NCI-H2029 (cell line): ENCODE results near the gene EEF1G.
A peak's percentile ranks its signal among the peaks of the same experiment; 100 is the strongest.
"Not testable (repeated sequence)": the region's sequence is repeated elsewhere in the genome, so short reads cannot be mapped to it uniquely, and the experiment has no call there.

Experiments
- DNase-seq: peaks from one replicate; lab custom pipeline; 2025; lab: John Stamatoyannopoulos, UW

EEF1G gene

DNA sequence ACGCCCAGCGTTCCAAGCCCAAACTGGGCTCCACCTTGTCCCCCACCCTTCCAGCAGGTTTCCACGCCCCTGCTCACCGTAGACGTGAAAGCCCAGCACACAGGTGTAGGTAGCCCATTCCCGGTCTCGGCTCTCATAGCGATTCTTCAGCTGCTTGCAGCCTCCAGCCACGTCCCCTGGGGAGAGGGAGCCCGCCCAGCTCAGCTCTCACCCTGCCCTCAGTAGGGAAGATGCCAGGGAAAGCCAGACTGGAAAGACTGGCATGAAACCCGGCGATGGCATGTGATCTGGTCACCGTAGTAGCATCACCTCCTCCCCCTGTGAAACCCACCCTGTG, 29.3 kb upstream of the EEF1G start:
- no peak for DNase-seq

DNA sequence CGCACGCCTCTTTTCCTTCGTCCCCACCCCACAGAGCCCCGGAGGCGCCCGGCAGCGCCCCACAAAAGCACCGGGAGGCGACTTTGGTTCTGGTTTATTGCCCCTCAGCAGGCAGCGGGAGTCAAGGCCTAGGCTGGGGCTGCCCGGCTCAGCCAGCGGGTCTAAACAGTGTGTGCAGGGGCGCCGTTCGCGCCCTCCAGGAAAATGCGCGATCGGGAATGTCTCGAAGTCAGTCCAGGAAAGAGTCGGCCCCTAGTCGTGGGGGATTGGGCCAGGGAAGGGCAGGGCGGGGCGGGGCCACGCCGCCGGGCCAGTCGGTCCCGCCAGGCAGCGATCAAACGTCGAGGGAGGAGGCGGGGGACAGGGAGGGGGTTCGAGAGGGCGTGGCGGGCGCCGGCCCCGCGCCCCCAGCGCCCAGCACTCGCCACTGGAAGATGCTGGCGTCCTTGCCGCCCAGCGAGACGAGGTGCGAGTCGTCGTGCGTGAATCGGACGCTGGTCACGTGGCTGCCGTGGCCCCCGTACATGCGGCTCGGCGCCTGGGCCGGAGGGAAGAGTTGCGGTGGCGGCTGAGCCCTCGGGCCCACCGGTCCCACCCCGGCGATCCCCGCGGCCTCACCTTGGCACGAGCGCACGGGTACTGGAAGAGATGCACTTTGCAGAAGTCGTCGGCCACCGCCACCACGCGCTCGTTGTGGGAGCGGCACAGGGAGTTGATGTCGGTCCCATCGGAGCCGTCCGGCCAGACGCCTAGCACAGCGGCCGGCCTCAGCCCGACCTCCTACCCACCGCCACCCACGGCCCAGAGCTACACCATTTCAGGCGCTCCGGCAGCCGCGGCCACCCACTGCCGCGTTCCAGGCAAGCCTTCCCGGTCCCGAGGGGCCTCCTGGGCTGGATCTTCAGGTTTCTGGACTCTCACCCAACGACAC, 28.7 kb upstream of the EEF1G start:
- peak; percentile 77 for DNase-seq

DNA sequence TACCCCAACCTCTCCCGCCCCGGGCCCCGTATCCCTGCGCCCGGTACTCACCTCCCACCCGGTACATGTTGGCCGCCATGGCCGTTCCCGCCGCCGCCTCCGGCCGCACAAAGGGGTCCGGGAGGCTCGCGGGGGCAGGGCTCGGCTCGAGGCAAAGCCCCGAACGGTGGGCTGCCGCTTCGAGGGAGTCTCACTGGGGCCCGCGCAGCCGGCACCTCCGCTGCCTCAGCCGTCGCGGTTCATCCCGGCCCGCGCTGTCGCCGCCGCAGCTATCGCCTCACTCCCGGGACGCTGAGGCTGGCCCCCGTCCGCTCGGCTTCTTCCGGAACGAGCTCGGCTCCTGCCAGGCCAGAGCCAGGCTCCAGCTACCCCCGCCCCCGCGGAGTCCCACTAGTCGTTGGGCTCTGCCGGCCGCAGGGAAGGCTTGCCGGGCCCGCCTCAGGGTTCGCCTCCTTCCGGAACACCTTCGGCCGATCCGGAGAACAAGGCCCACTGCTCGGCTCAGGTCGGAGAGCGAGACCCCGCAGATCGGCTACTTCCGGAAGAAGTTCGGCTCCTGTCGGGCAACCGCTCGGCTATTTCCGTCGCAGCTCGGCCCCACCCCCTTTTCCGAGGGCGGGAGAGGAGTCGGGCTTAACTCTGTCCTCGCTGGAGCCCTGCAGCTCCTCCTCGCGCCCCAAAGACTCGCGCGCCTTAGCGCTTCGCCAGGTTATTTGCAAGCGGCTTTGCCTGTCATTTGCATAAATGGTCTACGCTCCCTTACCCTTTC, 27.9 kb upstream of the EEF1G start, which contains the start of gene MTA2:
MTA2 (minus strand) TSS at position 494 of the 769 bp plus-strand sequence; CDS start at position 79, 415 bp downstream.
- DNase-seq, result peak; percentile 98

DNA sequence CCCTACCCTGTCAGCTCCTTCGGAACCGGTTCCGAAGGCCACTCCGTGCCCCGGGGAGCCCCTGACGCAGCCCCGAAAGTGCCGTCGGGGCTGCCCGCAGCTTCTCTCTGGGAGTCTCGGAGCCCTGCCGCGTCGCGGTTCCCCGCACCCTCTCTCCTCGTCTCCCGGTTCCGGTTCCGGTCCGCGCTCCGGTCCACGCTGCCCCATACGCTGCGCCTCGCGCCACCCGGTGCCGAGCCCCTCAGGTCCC, 27.4 kb upstream of the EEF1G start:
- peak; percentile 14 for DNase-seq

DNA sequence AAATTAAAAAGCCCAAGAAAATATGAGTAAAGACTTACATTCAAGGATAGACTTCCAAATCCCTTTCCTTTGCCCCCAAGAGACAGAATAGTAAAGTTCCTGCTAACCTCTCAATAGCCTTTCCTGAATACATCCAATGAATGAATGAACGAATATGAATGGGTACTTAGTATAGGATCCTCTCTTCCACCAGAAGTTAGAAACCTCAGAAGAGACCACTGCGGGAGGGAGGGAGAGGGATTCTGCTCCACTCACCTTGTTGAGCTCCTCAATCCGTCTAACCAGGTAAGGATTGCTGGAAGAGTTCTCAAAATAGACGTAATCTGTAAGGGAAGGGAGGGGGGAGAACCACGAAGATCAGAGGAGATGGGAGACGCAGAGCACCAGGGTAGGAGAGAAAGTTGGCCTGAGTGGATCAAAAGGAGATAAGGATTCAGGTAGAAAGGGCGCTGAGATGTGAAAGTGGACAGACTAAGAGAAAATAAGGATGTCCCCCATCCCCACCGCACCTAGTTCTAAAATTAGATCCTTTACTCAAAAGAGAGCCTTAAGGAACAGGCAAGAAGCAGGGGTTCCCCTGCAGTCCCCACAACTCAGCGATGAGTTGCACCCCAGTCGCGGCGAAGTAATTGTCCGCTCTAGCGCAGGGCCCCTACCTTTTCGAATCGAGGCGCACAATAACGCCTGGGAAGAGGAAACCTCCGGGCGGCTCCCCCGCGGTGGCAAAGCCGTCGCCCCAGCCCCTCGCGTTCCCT, 26.9 kb upstream of the EEF1G start:
- DNase-seq, result no peak

DNA sequence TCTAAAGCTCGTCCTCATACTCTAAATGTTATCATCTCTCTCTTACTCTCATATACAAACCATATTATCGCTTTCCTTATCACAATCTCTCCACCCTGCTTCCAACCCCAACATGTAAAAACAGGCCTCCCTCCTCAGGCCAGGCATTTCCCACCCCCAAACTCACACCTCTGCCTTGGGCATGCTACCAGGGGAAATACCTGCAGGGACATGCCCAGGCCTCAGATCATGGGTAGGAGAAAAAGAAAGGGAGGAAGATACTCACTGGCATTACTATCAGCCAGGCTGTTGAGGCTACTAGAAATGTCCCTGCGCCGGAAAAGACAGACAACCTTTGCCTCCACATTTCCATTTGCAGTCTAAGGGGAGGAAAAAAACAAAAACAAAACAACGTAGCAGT, 26.2 kb upstream of the EEF1G start:
- no peak for DNase-seq

DNA sequence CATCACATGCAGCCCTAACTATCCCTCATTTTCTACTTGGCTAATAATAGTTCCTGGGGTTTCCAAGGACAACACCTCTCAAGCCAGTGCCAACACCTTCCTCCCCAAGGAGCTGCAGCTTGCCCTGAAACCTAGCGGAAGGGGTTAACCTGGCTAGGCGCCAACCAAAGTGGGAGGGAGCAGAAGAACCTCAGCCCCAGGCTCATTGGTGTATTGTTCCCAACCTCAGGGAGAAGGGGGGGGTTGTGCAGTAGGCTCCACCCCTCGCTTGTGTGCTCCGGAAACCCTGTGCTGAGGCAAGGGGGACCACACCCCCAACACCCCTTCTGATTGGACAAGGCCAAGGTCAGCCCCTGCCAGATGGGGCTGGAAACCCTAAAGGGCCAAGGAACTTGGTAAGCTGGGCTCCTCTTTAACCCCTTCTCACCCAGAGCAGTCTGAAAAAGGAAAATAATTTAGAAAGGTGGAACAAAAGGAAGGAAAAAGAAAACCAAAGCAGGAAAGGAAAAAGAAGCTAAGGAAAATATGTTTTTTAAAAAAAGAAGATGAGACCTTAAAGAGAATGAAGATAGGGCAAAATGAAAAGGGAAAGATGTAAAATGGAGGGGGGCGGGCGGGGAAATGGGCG, 25.5 kb upstream of the EEF1G start:
- peak; percentile 96 for DNase-seq

DNA sequence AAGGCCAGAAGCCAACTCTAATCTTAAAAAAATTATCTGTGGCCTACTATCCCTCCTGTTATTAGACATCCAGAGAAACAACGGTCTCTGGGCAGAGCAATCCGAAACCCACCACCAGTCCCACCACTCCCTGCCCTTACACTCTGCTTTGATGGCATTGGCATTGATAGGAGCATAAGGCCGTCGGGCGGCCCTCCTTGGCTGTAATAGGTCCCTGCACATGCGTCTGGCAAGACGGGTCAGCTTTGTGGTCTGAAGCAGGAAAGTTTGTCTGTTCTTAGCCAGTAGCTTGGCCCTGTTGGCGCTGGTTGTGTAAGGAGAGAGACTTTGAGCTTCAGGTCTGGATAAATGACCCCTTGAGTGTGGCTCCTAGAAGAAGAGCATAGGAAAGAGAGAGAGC, 21.4 kb upstream of the EEF1G start:
- no peak for DNase-seq

DNA sequence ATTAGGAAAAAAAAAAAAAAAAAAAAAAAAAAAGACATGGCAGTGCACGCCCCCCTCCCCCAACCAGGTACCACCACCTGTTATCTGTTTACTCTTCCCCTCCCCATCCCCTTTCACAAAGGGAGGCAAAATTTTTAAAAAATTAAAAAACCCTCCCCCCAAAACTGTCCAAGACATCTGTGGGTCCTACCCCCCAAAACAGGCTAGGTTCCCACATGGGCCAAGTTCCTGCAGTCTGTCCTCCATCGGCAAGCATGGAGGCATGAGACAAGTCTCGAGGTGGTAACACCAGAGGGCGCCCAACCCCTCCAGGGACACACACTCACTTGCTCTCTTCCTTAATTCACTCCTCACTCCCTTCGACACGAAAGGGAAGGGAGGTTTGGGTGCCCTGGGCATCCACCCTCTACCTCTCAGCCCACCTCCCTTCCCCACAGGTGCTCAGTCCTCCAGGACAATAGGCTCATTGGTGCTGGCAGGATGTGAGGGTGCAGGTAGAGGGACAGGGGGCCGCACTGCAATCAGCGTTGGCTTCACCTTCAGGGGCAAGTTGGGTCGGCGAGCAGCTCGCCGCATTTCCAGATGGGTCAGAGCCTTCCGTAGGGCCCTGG, 19.8 kb upstream of the EEF1G start:
- peak; percentile 52 for DNase-seq

DNA sequence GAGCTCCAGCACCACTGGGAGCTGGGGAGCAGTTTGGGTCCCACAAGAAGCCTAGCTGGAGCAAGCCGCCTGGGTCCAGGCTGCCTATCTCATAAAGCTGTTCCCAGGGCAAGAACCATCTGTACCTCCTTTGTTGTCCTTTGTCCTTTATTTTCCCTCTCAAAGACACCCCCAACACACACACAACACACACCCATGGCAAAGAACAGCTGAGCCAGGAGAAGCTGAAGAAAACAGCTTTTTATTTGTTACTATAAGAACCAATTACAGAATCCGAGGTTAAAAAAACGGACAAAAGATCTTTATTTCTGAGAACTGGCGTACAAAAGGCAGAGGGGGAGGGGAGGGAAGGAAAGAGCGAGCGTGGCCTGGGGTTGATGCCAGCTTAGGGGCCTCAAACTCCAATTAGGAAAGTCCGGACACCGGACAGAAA, 19.3 kb upstream of the EEF1G start:
- no peak for DNase-seq

DNA sequence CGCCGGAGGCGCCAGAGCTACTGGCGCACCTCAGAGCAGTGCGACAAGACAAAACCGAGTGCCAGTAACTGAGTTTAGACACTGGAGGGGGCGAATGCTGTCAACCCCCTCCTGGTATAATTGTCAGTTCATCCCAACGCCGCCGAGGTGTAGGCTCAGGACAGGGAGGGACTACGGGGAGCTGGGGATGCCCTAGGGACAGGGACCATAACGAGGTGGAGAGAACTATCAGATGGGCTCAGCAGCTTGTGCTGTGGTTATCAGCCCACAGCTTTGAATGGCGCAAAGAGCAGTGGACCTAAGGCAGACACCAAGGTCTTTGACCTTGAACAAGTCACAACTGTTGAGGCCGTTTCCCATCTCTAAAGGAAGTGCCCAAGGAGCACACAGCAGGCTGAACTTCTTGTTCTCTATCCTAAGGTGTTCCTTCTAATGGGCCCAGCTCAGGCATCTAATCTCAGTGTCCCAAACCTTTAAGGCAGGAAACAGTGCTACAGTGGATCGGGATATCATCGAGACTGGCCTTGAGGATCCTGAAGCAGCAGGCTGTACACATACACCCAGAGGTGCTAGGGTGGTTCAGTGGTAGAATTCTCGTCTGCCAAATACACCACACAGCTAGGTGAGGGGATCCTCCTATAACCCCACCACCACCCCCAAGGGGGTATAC, 18.6 kb upstream of the EEF1G start:
- DNase-seq, result no peak

DNA sequence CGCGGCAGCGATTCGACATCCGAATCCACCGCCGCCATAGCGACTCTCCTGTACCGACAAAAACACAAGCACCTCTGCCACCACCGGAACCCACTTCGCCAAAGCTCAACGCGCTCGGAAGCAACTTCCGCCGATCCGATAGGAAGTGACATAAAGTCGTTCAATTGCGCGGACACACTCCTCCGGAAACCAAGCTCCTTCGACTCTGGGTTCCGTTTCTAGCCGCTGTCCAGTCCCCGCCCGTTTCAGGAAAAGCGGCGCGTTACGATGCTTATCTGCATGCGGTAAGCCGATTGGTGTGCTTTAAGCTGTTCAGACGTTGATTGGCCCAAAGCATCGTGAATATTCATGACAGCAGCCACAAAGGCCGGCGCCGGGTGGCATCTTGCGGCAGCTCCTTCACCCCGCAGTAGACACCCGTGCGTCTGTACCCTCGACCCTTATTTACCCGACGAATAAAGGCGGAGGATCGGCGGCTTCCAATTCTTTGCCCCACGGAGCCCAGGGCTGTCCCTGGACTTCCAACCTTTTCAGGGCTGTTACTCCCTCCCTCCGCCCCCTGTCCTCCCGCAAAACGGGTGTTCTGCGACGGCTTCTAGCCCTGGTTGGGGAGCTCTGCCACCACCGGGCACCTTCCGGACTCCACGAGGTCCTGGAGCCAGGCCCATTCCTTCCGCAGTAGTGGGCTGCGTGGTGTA, 17.9 kb upstream of the EEF1G start, which contains the start of gene TUT1:
TUT1 (minus strand) TSS at position 76 of the 698 bp plus-strand sequence; CDS start at position 38, 38 bp downstream.
- peak; percentile 99 for DNase-seq

DNA sequence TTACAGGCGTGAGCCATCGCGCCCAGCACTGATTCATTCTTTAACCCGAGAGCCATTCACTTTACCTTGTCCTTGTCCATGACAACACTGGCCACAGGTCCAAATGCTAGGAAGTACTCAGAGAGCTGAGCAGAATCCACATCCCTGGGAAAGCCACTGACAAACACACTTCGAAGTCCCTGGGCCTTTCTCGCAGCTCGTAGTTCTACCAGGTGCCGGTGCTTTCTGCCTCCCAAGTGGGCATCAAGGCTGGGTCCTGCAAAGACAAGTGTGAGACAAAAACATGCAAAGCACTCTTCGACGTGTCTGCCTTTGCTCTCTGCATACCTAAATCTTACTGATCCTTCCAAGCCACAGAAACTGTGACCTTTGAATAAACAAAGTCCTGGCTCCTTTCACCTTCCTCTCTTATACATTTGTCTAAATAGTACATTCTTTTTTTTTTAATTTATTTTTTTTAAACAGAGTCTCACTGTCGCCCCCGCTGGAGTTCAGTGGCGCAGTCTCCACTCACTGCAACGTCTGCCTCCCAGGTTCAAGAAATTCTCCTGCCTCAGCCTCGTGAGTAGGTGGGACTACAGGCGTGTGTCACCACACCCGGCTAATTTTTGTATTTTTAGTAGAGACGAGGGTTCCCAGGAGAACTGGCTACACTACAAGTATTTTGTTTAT, 15.4 kb upstream of the EEF1G start:
- DNase-seq, result no peak

DNA sequence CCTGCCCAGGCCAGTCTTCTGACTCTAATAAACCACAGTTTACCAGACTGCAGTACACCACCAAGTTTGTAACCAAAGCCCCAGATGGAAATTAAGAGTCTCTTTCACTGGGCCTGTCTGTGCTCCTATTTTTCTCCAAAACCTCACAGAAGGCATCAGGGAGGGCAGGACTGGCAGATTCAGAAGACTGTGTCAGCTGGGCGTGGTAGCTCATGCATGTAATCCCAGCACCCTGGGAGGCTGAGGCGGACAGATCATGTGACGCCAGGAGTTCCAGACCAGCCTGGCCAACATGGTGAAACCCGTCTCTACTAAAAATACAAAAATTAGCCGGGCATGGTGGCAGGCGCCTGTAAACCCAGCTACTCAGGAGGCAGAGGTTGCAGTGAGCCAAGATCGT, 11.7 kb upstream of the EEF1G start:
- DNase-seq, result not testable (repeated sequence)

DNA sequence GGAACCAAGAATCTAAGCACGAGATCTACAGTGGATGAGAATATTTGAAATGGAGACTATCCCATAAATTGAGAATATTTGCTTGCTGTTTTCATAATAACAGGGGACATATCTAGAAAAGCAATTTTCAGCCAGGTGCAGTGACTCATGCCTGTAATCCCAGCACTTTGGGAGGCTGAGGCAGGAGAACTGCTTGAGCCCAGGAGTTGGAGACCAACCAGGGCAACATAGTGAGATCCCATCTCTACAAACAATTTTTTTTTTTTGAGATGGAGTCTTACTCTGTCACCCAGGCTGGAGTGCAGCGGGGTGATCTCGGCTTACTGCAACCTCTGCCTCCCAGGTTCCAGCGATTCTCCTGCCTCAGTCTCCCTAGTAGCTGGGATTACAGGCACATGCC, 8.0 kb upstream of the EEF1G start:
- not testable (repeated sequence) for DNase-seq

DNA sequence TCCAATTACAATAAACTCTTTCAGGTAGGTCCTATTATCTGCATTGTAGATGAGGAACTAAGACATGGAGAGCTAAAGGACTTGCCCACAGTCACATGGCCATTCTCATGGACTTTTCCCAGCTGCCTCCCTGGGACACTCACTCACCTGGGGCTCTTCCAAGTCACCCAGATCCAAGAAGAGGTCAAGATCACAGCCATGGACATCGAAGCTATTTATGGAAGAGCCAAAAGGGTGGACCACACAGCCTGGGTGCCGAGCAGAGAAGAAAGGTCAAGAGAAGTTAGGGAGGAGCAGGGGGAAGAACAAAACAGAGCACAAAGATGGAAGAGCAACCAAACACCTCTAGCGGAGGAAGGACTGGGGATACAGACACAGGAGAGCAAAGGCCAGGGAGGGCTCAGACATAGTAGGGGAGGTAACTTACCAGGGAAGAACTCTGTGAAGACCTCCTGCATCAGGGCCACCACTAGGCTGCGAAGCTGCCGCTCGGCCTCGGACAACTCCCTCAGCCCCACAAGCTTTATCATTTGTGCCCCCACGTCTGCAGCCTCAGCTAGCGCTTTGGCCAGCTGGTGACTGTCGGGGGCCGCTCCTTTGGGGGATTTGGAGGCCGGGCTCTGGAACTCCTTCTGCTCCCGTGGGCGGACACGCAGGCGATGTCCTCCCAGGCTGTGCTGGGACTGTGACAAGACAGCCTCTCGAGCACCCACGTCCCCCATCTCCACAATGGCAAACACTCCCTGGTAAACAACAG, 7.4 kb upstream of the EEF1G start:
- DNase-seq, result no peak

DNA sequence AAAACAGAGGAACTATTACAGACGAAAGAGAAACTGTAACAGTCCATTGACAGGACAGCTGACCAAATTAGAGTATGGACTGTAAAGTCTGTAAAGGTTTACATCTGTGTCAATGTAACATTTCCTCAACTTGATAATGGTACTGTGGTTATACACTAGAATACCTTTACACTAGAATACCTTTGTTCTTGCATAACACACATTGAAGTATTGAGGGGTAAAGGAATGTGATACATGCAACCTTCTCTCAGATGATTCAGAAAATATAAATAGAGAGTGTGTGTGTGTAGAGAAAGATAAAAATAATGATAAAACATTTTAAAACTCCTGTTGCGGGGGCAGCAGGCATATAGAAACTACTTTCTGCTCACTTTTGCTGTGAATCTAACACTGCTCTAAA, 5.6 kb upstream of the EEF1G start:
- no peak for DNase-seq

DNA sequence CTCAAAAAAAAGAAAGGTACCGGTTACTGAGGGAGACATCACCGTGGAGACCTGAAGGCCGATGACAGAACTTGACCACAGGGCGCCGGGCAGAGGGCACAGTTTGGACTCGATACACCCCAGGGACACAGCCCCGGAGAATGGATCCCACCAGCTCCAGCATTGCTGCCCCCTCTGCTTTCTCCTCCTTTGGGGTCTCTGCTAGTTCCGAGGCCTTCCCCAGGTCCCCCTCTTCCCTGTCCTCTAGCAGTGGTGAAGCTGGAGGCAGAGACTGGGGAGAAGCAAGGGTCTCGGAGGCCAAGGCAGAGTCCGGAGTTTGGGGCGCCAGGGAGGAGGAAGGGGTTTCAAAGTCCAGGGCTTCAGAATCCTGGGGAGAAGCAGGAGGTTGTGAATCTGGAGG, 4.8 kb upstream of the EEF1G start:
- no peak for DNase-seq

DNA sequence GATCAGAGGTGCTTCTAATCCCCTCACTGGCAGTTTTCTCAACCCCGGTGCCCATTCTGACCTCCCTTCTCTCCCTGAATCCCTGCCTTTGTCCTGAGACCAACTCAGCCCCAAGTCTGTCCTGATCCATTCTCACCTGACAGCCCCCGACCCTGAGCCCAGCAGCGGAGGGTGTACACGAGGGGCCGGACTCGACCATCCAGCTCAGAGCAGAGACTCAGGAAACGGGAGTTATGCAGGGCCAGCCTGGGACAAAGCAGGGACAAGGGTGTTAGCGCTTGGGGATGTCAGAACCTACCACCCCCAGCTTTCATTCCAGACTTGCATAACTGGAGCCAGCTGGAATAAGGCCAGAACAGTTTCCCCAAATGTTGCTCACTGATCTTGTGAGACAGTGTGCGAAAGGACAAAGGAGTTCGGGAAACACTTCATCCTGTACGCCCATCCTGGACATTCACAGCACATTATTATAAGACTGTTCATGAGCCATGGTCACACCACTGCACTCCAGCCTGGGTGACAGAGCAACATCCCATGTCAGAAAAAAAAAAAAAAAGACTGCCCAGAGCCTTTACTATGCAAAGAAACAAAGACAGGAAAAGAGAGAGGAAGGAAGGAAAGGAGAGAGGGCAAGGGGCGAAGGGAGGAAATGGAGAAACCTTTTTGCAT, 3.5 kb upstream of the EEF1G start:
- DNase-seq, result no peak
